GM19043 (cell line): ENCODE data around the gene ADGRF1.
"Not testable (repeated sequence)": the region's sequence is repeated elsewhere in the genome, so short reads cannot be mapped to it uniquely, and the experiment has no call there.

Experiments
- ATAC-seq: cut with Tn5 transposase; IDR thresholded peaks from one replicate; pipeline ENCODE4 v1.9.1; 2021; ENCODE audit warnings: low read depth; ENCODE audit not compliant: unreplicated experiment

Gene ADGRF1

DNA sequence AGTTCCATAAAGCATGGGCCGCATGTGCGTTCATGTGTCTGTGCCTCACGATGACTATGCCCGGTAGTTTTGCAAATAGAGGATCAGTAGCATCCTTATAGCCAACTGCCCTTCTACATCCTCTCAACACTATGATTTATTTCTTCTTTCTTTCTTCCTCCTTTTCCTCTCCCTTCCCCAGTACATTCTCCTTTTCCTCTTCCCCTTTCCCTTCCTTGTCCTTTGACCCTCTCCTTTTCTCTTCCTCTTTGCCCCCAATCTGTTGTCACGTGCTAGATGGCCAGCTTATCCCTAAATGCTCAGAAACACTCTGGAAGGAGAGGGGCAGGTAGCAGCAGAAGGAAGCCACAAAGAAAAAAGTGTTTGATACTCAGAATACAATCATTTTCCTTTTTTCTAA, 20.2 kb upstream of the ADGRF1 start:
- ATAC-seq = no peak

DNA sequence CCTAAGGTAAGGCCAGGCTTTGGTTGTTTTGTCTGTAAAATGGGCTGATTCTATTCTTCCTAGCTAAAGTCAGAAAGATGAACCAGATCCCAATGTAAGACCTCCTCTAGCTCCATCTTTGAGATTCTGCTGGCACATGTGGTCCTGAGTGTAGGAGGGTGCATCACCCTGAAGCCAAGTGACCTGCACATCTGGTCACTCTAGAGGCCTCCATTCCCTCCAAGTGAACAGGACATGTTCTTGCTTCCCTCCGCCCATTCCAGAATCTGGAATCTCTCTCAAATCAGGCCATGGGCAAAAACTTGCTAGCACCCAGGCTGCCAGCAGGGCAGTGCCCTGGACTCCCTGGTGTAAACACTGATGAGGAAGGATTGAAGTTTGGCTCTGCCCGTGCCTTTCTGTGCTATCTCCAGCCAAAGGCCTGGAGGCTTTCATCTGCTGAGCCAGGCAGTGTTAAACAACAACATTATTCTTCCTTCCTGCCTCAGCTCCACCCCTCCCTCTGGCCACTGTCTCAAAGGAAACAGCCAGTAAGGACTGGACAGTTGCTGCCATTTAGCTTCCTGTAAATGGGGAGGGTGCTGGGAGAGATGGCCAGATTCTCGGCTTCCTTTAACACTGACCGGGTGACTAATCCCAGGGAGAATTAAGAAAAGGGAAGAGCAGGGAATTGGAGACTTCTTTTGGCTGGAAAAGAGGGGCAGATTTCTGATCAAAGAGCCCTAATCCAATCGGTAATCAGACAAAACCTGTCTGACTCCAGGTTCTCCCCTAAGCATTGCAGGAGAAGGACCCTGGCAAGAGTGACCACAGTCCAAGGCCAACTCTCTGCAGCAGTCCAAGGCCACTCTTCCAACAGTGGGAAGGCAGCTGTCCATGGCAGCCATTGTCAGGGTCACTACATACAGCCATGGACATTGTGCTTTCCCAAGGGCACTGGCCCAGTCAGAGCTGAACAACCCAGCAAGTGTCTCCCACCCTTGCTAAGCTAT, 19.5 kb upstream of the ADGRF1 start:
- no peak for ATAC-seq

DNA sequence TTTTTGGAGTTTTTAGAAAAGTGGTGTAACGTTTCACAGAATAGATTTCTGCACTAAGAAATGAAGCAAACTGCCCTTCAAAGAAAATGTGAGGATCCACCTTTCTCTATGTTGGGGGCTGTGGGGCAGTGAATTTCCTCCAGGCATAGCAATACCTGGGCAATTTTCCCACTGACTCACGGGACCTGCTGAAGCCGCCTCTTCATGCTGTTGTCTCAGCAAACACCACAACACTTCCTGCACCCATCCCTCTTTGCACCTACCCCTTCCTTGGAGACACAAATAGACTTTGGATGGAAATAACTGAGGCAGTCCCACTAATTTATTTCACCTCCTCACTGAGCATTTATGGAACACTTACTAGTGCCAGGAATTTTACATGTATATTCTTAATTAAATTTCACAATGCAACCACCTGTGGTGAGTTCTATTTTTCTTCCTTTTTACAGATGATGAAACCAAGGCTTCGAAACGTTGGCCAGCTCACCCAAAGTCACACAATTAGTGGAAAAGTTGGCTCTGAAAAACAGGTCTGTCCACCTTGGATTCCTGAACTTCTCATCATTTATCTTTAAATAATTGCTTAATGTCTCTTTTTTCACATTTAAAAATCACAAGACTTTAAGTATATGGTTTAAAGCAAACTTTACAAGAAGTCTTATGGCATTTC, 17.2 kb upstream of the ADGRF1 start:
- ATAC-seq = no peak

DNA sequence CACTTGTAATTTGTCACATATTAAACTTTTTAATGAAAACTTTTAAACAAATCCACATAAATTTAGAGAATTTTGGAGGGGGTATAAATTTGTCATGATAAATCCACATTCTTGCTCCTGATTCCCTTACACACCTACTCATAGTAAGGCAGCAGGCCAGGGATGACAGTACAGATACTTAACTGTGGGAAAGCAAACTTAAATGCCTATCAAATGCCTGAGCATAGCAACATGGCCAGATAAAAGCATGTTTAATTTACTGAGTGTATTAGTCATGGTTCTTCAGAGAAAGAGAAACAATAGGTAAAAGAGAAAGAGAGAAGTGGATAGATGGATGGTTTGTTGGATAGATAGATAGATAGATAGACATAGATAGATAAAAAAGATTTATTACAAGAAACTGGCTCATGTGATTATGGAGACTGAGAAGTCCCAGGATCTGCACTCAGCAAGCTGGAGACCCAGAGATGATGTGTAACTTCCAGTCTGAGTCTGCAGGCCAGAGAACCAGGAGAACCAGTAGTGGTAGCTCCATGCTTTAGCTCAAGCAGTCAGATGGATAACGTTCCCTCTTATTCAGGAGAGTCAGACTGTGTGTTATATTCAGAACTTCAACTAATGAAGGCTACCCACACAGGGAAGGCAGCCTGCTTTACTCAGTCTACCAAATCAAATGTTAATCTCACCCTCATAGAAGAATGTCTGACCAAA, 15.9 kb upstream of the ADGRF1 start:
- no peak for ATAC-seq

DNA sequence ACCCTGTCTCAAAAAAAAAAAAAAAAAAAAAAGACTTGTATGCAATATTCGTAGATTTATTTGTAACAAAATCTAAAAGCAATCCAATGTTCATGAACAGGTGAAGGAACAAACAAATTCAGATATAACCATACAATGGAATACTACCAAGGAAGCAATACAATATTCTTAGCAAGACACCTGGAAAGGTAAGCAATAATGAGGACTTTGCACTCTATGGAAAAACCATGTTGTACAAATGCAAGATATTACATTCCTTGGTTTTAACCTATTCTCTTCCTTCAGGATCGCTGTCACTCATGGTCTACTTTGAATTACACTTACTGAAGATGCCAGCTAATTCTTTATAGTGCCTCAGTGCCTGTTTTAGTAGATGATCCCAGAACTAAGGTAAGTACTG, 14.7 kb upstream of the ADGRF1 start:
- ATAC-seq = no peak

DNA sequence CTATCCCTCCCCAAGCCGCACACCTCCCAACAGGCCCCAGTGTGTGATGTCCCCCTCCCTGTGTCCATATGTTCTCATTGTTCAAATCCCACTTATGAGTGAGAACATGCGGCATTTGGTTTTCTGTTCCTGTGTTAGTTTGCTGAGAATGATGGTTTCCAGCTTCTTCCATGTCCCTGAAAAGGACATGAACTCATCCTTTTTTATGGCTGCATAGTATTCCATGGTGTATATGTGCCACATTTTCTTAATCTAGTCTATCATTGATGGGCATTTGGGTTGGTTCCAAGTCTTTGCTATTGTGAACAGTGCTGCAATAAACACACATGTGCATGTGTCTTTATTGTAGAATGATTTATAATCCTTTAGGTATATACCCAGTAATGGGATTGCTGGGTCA, 12.2 kb upstream of the ADGRF1 start:
- ATAC-seq = not testable (repeated sequence)

DNA sequence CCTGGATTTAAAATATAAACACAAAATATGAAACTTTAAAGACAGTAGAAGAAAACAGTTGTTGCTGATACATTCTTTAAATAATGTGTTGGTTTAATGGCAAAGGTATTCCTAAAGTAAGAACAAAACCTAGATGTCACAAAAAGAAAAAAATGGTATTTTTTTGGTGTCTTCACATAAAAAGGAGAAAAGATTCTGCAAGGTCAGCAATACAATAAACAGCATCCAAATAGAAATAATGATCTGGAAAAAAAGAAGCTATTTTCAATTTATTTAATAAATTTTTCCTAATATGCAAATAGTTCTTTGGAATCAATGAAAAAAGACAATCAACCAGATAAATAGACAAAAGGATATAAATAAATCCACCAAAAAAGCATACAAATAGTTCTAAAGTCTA, 6.5 kb upstream of the ADGRF1 start:
- no peak for ATAC-seq

DNA sequence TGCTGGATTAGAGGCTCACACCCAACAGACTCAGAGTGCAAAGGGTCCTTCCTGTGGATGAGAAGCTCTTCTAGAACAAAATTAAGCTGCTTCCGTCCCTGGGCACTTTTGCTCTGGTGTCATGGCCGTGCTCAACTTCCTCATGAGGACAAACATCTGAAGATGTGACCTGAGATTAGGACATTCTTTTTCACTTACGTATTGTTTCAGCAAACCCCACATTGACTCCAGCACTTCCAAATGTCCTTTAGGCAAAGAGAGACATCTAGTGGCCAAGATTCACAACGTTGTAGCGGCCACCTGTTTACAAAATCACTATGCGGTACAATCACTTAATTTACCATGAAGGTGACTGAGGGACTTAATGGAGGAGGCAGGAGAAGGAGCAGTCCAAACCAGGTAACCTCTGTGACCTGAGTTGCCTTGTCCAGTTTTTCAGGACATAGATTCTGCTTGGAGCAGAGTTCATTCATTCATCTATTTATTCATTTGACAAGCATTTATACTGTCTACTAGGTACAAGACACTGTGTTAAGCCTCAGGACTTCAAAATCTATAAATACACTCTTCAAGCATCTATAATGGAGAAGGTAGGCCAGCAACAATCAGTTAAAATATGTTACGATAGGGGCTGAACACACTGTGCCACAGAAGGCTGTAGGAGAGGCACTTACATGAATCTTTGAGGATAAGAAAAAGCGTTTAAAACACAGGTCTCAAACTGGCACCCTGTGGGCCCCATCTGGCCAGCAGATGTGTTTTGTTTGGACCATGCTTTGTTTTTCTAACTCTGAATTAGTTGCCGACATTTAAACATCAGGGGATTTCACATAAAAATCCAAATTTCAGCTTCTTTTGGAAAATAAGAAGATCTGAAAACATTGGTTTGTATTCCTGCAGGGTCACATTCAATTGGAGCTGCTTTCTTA, 5.6 kb upstream of the ADGRF1 start:
- ATAC-seq = peak; percentile 89

DNA sequence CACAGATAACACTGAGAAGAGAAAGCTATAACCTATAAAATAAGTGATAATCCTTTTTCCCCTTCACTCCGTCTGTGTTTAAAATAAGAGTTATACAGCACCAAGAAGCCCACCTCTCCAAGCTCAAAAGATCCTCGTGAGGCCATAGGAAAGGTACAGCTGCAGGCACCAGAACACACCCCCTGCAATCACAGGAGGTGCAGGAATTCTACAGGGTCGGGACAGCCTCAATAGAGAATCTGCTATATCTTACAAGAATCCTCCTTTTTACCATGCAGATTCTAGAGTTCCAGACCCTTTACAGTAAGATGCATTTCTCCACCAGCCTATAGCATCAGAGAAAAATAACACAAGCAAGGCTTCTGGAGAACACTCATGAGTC, 5.0 kb upstream of the ADGRF1 start:
- no peak for ATAC-seq

DNA sequence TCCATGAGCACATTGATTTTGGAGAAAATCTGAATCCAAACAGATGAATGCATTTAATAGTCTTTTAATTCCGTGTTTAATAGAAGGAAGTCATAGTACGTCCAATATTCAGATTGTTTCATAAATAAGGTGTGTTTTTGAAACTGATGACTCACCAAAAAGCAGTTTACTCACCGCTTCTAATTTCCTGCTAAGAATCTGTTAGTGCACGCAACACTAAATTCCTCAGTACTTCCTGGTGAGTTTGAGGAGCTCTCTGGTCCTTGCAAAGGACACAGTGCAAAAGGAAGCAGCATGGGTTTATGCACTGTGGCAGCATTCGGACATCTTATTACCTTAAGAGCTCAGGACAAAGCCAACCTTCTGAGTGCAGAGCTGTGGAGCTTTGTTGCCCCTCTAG, 2.3 kb upstream of the ADGRF1 start:
- ATAC-seq = no peak

DNA sequence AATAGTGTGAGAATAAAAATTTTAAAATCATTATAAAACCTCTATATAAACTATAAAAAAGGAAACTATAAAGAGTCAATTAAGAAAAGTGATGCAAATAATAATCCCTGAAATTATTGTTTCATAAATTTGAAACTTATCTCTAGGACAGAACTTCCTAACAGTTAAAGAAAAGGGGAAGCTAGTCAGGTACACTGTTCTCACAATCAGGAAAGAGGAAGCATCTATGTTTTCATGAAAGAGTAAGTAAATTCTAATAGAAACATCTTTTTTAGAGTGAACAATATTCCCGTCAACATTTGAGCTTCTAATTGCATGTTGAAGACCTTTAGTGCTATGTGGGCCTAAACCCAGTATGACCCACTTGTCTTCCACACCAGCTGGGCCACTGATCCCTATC, 1.2 kb upstream of the ADGRF1 start:
- no peak for ATAC-seq

DNA sequence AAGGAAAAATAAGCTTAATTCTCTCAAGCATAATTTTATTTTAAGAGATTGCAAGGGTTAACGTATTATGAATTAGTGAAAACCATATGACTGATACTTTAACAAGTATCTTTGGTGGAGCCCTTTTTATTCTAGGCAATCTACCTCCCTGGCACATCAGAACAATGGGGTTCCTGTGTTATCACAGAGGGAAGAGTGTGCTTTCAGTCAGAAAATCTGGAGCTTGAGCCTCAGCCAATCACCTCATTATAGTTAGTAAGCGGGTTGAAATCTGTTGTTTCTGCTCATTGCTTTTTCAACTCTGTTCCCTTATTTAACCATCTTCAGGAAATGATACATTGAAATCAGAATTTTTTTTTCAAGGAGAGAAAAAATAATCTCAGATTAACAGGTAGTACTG, 391 bp downstream of the ADGRF1 start:
- no peak for ATAC-seq

DNA sequence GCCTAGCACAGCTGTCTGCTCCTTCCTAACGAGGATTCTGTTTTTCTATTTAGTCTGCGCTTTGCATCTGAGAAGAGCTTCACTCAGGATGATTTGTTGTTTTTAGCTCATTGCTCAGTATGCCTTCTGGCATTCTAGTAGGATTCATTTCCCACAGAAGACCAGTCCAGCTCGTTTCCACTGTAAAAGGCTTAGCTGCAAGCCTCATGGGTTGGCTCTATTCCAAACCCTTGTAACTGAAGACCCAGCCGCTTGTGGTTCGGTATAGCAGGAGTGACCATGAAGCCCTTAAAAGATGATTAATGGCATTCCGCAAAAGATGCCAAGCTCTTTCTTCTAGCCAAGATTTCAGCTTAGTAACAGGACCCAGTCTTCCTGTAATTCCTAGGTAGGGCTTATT, 7.2 kb downstream of the ADGRF1 start:
- ATAC-seq = no peak

DNA sequence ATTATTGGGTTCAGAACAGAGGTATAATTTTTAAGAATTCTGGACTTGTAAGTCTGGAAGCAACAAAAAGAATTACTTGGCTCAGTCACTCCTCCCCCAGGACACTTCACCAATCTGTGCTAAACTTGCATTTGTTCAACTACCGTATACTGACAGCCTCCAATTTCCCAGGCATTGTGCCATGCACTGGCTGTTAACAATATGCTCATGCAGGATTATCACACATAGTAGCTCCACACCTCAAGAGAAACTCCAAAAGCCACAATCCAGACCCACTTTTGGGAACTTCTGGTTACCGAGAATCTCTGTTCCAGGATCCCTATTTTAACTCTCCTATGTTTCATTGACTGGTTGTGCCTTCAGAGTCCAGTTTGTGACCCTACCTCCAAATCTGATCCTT, 7.7 kb downstream of the ADGRF1 start:
- no peak for ATAC-seq

DNA sequence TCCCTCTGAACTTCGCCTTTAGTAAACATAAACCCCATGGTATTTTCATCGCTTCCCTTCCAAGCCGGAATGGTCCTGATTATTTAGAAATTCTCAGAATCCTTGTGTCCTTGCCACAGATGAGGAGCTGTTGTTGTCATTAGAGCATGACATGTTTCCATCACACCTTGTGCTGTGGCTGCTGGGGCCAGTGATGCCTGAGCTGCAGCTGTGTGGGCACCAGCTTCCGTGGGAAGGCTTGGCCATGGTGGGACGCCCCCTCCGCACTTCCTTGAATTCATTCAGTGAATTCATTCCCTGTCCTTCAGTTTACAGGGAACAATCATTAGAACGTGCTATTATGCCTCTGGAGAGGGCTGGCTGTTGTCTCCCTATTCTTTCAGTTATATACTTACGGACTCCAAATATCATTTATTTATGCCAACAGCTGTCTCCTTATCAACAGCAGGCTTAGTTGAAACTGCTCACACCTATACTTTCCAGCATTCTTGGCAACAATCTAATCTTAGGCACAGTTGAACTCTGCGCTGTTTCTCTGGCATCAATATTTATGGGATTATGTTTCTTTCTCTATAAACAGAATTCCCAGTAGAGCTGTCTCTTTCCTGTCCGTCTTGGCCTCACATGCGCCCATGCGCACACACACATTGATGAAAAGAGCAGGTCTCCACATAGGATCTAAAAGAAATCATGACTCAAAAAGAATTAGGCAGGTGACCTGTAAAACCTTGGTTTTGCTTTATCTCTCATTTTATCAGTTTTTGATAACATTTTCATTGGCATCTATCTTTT, 9.0 kb downstream of the ADGRF1 start:
- no peak for ATAC-seq

DNA sequence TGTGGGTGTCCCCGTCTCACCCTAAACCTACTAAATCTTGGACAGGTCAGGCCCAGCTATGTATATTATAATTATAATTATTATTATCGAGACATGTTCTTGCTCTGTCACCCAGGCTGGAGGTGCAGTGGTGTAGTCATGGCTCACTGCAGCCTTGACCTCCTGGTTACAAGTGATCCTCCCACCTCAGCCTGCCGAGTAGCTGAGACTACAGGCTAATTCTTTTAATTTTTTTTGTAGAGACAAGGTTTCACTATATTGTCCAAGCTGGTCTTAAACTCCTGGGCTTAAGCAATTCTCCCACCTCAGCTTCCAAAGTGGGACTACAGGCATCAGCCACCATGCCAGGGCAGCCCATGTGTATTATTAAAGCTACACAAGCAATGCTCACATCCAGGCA, 10.5 kb downstream of the ADGRF1 start:
- ATAC-seq = no peak

DNA sequence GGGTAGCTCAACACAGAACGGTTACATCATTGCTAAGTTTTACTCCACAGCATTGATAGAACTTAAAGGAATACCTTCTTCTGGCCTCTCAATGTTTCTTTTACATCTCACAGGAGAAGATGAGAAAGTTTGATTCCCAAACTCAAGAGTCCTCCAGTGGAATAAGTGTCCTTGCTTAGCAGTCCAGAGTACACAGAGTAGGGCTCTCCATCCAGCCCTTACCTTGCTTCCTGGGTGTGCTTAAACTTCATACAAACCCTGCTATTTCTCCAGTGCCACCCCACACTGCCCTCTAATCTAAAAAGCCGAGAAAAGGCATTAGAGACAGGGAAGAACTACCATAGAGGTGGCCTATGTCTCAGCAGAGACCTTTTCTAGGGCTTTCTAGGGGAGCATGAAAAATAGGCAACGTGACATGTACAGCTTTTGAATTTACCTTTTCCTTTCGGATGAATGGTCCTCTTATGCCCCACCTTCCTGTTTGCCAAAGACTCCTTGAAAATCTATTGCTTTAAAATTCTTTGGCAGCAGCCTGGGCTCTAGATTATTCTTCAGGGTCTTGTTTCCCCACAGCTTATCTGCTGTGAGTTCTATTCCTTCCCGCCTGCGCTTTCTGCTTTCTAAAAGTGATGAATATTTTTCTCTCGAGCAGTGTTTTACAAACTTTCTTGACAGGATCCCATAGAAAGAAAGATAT, 12.1 kb downstream of the ADGRF1 start:
- no peak for ATAC-seq

DNA sequence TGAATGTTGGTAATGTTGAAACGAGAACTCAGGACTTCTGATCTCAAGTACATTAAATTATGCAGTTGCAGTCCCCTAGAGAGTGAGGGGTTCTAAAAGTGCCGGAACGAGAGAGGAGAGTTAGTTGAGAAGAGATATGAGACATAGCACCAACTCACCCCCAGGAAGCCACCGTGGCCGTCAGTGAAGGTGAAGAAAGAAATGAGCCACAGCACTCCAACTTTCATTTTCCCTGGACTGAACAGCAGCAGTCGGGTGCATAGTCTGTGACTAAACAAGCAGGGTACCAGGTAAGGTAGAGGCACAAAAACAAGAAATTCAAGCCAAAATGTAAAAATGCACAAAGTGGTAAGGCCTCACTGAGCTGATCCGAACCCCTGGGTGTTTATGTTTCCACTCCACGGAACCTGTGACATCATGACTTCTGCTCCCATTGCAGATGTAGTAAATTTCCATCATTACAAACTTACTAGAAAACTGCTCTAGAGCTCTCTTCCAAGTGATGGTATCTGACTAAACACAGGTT, 13.2 kb downstream of the ADGRF1 start:
- no peak for ATAC-seq

DNA sequence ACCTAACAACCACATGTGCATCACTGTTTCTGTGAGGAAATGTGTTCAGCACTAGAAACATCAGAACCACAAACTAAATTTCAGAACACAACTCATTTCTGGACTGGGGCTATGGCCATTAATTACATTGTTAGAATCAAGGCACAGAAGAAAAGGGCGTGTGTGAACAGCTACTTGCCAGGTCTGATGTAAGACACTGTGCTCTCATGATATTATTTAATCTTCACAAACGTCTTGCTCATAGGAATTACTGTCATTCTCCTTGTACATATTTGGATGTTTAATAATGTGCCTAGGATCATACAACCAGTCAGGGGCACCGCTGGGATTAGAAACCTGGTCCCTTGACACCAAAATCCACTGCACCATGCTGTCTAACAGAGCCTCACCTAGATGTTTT, 14.8 kb downstream of the ADGRF1 start:
- no peak for ATAC-seq
